ENCODE results near the gene ACTL10.
A peak's percentile ranks its signal among the peaks of the same experiment; 100 is the strongest.

Gene ACTL10

DNA sequence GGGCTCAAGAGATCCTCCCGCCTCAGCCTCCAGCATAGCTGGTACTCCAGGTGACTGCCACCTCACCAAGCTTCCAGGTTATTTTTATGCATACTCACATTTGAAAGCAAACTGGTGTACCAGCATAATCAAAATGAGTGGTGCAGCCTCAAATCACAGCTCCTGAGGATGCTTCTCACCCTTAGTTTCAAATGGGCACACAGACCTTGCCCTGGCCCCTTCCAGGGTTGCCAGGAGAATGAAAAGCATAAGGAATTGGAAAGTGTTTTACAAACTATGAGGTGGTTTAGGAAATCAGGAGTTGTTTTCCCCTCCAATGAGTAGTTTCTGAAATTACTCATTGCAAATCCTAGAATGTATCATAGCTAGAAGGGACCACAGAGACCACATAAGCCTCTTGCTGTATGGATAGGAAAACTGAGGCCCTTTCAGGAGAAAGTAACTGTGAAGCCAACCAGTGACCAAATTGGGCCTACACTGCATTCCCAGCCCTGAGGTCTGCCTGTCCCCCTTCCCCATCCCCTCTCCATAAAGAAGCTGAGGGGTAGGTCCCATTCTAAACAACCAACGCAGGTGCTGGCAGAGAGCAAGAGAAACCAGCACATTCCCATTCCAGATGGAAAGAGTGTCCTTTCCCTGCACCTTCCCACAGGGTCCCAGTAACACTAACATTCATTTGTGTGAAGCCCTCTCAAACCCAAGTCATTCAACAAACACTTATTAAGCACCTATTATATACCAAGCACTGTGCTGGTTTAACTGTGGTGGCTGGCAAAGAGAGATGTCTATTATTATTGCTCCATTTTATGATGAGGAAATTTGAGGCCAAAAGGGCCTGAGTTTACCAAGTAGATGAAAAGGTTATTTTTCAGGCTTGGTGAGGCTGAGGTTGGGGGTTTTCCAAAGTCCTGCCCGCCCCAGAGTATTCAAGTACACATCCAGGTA lies 21.5 kb downstream of the ACTL10 start:
- H3K4me3 ChIP-seq (ENCODE audit: low read length, poor library complexity, severe bottlenecking): no peak overlapping the region
- peaks cover 25% of the 10 kb centered on the region for H3K79me2 ChIP-seq (ENCODE audit: insufficient read depth, low read length)
- no peak overlapping the region for H2AFZ ChIP-seq (ENCODE audit: low read length)
- peak overlapping the region; percentile 69 for H3K4me2 ChIP-seq (ENCODE audit: low read depth, low read length, poor library complexity, severe bottlenecking)
- H3K9me2 ChIP-seq (replicated peaks; ENCODE audit: low read depth, low read length): no peaks in the 10 kb centered on the region
- H3K36me3 ChIP-seq (ENCODE audit: insufficient read depth, low read length): no peaks in the 10 kb centered on the region
- H3K4me1 ChIP-seq (ENCODE audit: insufficient read depth, low read length, poor library complexity, severe bottlenecking): peaks cover 41% of the 10 kb centered on the region
- no peaks in the 10 kb centered on the region for H3K27me3 ChIP-seq (ENCODE audit: insufficient read depth, low read length, poor library complexity, severe bottlenecking)
- no peaks in the 10 kb centered on the region for H3K9me3 ChIP-seq (ENCODE audit: insufficient read depth, low read depth, low read length)
- TF ChIP-seq EZH2phosphoT487 (IDR thresholded peaks at IDR 0.05; ENCODE audit: borderline replicate concordance): no peak
- TF ChIP-seq, protein P1, sequence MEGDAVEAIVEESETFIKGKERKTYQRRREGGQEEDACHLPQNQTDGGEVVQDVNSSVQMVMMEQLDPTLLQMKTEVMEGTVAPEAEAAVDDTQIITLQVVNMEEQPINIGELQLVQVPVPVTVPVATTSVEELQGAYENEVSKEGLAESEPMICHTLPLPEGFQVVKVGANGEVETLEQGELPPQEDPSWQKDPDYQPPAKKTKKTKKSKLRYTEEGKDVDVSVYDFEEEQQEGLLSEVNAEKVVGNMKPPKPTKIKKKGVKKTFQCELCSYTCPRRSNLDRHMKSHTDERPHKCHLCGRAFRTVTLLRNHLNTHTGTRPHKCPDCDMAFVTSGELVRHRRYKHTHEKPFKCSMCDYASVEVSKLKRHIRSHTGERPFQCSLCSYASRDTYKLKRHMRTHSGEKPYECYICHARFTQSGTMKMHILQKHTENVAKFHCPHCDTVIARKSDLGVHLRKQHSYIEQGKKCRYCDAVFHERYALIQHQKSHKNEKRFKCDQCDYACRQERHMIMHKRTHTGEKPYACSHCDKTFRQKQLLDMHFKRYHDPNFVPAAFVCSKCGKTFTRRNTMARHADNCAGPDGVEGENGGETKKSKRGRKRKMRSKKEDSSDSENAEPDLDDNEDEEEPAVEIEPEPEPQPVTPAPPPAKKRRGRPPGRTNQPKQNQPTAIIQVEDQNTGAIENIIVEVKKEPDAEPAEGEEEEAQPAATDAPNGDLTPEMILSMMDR (conservative IDR thresholded peaks at IDR 0.05; ENCODE audit: low read length): no peak
- peaks cover 8% of the 10 kb centered on the region; the same call in 1 of the 2 replicates for H3F3A ChIP-seq (ENCODE audit: low read depth)
- H4K20me1 ChIP-seq (ENCODE audit: insufficient read depth, low read length, poor library complexity, severe bottlenecking): peaks cover 19% of the 10 kb centered on the region
- H3K9ac ChIP-seq (ENCODE audit: low read depth, low read length, poor library complexity, severe bottlenecking): no peak overlapping the region

DNA sequence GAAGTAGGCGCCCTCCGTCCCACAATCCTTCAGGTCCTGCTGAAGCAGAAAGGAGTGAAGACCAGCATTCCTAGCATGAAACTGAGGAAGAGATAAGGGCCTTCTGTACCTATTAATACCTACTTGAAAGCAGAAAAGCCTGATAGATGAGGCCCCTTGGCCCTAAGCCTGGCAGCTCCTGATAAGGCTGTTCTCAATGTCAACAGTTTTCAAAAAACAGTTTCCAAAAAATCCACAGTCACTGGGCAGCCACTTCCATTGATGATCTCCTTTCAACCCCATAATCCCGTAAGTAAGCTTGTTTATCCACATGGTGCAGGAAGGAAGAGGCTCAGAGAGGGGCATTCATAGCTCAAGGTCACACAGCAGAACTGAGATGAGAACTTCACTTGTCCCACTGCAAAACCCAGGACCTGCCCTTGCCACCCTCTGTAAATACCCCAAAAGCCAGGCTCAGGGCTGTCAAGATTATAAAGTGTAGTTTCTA lies 22.2 kb downstream of the ACTL10 start:
- H2AFZ ChIP-seq (ENCODE audit: low read length): no peak overlapping the region
- TF ChIP-seq EZH2phosphoT487 (IDR thresholded peaks at IDR 0.05; ENCODE audit: borderline replicate concordance): no peak
- TF ChIP-seq, protein P1 (conservative IDR thresholded peaks at IDR 0.05; ENCODE audit: low read length): no peak
- peaks cover 8% of the 10 kb centered on the region; the same call in 1 of the 2 replicates for H3F3A ChIP-seq (ENCODE audit: low read depth)
- no peaks in the 10 kb centered on the region for H3K27me3 ChIP-seq (ENCODE audit: insufficient read depth, low read length, poor library complexity, severe bottlenecking)
- no peaks in the 10 kb centered on the region for H3K9me3 ChIP-seq (ENCODE audit: insufficient read depth, low read depth, low read length)
- no peak overlapping the region for H3K9ac ChIP-seq (ENCODE audit: low read depth, low read length, poor library complexity, severe bottlenecking)
- H3K9me2 ChIP-seq (replicated peaks; ENCODE audit: low read depth, low read length): no peaks in the 10 kb centered on the region
- peak overlapping the region; percentile 69 for H3K4me2 ChIP-seq (ENCODE audit: low read depth, low read length, poor library complexity, severe bottlenecking)
- no peaks in the 10 kb centered on the region for H3K36me3 ChIP-seq (ENCODE audit: insufficient read depth, low read length)
- H3K4me3 ChIP-seq (ENCODE audit: low read length, poor library complexity, severe bottlenecking): no peak overlapping the region
- H3K79me2 ChIP-seq (ENCODE audit: insufficient read depth, low read length): peaks cover 17% of the 10 kb centered on the region
- H3K4me1 ChIP-seq (ENCODE audit: insufficient read depth, low read length, poor library complexity, severe bottlenecking): peaks cover 38% of the 10 kb centered on the region
- peaks cover 12% of the 10 kb centered on the region for H4K20me1 ChIP-seq (ENCODE audit: insufficient read depth, low read length, poor library complexity, severe bottlenecking)

DNA sequence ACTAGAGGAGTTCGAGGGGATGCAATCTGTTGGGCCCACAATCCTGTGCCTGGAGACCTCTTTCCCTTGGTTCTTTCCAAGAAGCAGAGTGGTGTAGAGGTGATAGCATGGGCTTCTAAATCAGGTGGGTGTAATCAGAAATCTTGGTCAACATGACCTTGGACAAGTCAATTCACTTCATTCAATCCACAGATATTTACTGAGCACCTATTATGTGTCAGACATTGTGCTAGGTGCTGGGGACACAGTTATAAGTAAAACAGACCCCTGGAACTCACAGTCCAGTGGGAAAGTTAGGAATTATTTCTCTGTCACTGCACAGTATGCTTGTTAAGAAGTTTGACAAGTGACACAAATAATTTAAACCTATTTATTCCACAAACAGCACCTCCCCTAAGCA lies 22.8 kb downstream of the ACTL10 start:
- Histone ChIP-seq H3K4me1 (ENCODE audit: insufficient read depth, low read length, poor library complexity, severe bottlenecking) (peaks cover 33% of the 10 kb centered on the region), H3K36me3 (ENCODE audit: insufficient read depth, low read length) (no peaks in the 10 kb centered on the region), H3K9me2 (replicated peaks; ENCODE audit: low read depth, low read length) (no peaks in the 10 kb centered on the region), H3K4me2 (ENCODE audit: low read depth, low read length, poor library complexity, severe bottlenecking) (peak overlapping the region; percentile 69), H3K9ac (ENCODE audit: low read depth, low read length, poor library complexity, severe bottlenecking) (peak overlapping the region; percentile 44), H4K20me1 (ENCODE audit: insufficient read depth, low read length, poor library complexity, severe bottlenecking) (peaks cover 7% of the 10 kb centered on the region), H2AFZ (ENCODE audit: low read length) (no peak overlapping the region), H3K4me3 (ENCODE audit: low read length, poor library complexity, severe bottlenecking) (peak overlapping the region; percentile 56), H3F3A (ENCODE audit: low read depth) (peaks cover 8% of the 10 kb centered on the region; the same call in 1 of the 2 replicates), H3K79me2 (ENCODE audit: insufficient read depth, low read length) (peaks cover 12% of the 10 kb centered on the region), H3K9me3 (ENCODE audit: insufficient read depth, low read depth, low read length) (no peaks in the 10 kb centered on the region), H3K27me3 (ENCODE audit: insufficient read depth, low read length, poor library complexity, severe bottlenecking) (no peaks in the 10 kb centered on the region)
- TF ChIP-seq EZH2phosphoT487 (IDR thresholded peaks at IDR 0.05; ENCODE audit: borderline replicate concordance): no peak
- TF ChIP-seq, protein P1 (conservative IDR thresholded peaks at IDR 0.05; ENCODE audit: low read length): no peak
